ENCODE results near the gene KCND3.

DNA sequence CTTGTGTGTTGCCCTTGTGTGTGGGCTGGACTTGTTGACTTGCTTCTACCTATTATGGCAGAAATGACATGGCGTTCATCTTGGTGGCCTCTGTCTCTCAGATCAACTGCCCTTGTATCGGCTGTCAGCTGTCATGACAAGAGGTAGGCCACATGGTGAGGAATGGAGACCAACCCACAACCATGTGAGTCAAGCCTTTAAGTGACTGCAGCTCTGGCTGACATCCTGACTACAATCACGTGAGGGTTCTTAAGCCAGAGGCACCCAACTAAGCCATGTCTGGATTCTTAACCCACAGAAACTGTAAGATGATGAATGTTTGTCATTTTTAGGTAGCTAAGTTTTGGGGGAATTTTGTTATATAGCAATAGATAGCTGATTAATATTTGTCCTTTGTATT, 82.1 kb downstream of the KCND3 start:
- TF ChIP-seq, protein P1, sequence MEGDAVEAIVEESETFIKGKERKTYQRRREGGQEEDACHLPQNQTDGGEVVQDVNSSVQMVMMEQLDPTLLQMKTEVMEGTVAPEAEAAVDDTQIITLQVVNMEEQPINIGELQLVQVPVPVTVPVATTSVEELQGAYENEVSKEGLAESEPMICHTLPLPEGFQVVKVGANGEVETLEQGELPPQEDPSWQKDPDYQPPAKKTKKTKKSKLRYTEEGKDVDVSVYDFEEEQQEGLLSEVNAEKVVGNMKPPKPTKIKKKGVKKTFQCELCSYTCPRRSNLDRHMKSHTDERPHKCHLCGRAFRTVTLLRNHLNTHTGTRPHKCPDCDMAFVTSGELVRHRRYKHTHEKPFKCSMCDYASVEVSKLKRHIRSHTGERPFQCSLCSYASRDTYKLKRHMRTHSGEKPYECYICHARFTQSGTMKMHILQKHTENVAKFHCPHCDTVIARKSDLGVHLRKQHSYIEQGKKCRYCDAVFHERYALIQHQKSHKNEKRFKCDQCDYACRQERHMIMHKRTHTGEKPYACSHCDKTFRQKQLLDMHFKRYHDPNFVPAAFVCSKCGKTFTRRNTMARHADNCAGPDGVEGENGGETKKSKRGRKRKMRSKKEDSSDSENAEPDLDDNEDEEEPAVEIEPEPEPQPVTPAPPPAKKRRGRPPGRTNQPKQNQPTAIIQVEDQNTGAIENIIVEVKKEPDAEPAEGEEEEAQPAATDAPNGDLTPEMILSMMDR (IDR thresholded peaks at IDR 0.05; ENCODE audit: low read depth, low read length, missing input control) = no peak
- TF ChIP-seq, protein P2, sequence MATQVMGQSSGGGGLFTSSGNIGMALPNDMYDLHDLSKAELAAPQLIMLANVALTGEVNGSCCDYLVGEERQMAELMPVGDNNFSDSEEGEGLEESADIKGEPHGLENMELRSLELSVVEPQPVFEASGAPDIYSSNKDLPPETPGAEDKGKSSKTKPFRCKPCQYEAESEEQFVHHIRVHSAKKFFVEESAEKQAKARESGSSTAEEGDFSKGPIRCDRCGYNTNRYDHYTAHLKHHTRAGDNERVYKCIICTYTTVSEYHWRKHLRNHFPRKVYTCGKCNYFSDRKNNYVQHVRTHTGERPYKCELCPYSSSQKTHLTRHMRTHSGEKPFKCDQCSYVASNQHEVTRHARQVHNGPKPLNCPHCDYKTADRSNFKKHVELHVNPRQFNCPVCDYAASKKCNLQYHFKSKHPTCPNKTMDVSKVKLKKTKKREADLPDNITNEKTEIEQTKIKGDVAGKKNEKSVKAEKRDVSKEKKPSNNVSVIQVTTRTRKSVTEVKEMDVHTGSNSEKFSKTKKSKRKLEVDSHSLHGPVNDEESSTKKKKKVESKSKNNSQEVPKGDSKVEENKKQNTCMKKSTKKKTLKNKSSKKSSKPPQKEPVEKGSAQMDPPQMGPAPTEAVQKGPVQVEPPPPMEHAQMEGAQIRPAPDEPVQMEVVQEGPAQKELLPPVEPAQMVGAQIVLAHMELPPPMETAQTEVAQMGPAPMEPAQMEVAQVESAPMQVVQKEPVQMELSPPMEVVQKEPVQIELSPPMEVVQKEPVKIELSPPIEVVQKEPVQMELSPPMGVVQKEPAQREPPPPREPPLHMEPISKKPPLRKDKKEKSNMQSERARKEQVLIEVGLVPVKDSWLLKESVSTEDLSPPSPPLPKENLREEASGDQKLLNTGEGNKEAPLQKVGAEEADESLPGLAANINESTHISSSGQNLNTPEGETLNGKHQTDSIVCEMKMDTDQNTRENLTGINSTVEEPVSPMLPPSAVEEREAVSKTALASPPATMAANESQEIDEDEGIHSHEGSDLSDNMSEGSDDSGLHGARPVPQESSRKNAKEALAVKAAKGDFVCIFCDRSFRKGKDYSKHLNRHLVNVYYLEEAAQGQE (IDR thresholded peaks at IDR 0.05) = no peak
- TF ChIP-seq JUND (IDR thresholded peaks at IDR 0.05) (no peak), EGR1 (IDR thresholded peaks at IDR 0.05; ENCODE audit: low read depth in 2 of 2) (no peak), TAF1 (conservative IDR thresholded peaks at IDR 0.05) (no peak), GABPA (IDR thresholded peaks at IDR 0.05 in 1 of 2, conservative IDR thresholded peaks at IDR 0.05 in 1 of 2) (no peak), RAD21 (IDR thresholded peaks at IDR 0.05) (no peak)
